HG03342 (cell line): ENCODE data around the gene SH2D2A.

Source experiments
- ATAC-seq: cut with Tn5 transposase; IDR thresholded peaks from one replicate; pipeline ENCODE4 v1.9.1; 2021; ENCODE audit warnings: mild to moderate bottlenecking, moderate library complexity; ENCODE audit not compliant: unreplicated experiment

SH2D2A gene

GRCh38 chr1:156816561-156817328, at the start of gene SH2D2A:
TSS of gene SH2D2A (minus strand) at chr1:156816848. CDS start at chr1:156816708, 140 bp downstream.
- ATAC-seq: peak; percentile 81

- no peak for ATAC-seq
Observed at GRCh38 chr1:156865865-156866248, 49.2 kb upstream of the SH2D2A start.

- no peak for ATAC-seq
Observed at GRCh38 chr1:156865258-156865657, 48.6 kb upstream of the SH2D2A start.

- ATAC-seq: no peak
Observed at GRCh38 chr1:156864796-156865195, 48.1 kb upstream of the SH2D2A start.

- ATAC-seq: no peak
Observed at GRCh38 chr1:156863631-156864030, 47.0 kb upstream of the SH2D2A start.

GRCh38 chr1:156862997-156863599, 46.5 kb upstream of the SH2D2A start:
- no peak for ATAC-seq

GRCh38 chr1:156862584-156862983, 45.9 kb upstream of the SH2D2A start:
- ATAC-seq: no peak

- ATAC-seq: no peak
Observed at GRCh38 chr1:156860628-156861423, 44.2 kb upstream of the SH2D2A start, which contains the start of gene NTRK1. TSS of gene NTRK1 (plus strand) at chr1:156860865. CDS start at chr1:156860935, 70 bp downstream.

- ATAC-seq: no peak
Observed at GRCh38 chr1:156860113-156860627, 43.5 kb upstream of the SH2D2A start.

GRCh38 chr1:156859523-156860112, 43.0 kb upstream of the SH2D2A start:
- ATAC-seq: no peak

- ATAC-seq: no peak
Observed at GRCh38 chr1:156858959-156859522, 42.4 kb upstream of the SH2D2A start, which contains the start of gene INSRR. TSS of gene INSRR (minus strand) at chr1:156859117. CDS start at chr1:156858621, 496 bp downstream.

GRCh38 chr1:156858555-156858956, 41.9 kb upstream of the SH2D2A start:
- no peak for ATAC-seq

- no peak for ATAC-seq
Observed at GRCh38 chr1:156857532-156857931, 40.9 kb upstream of the SH2D2A start.

GRCh38 chr1:156856282-156856785, 39.7 kb upstream of the SH2D2A start:
- no peak for ATAC-seq

- no peak for ATAC-seq
Observed at GRCh38 chr1:156854634-156855033, 38.0 kb upstream of the SH2D2A start.

- ATAC-seq: no peak
Observed at GRCh38 chr1:156853761-156854160, 37.1 kb upstream of the SH2D2A start.

GRCh38 chr1:156852418-156852874, 35.8 kb upstream of the SH2D2A start:
- no peak for ATAC-seq

GRCh38 chr1:156851779-156852417, 35.2 kb upstream of the SH2D2A start:
- ATAC-seq: no peak

- ATAC-seq: no peak
Observed at GRCh38 chr1:156849151-156849496, 32.5 kb upstream of the SH2D2A start.
